Peyer's patch (tissue), 4 donors: ENCODE results near the gene TLR9. TPM values are rescaled to one million over a fixed set of nuclear protein-coding genes. Genes with fewer than 3 reads are reported as not detected.

Source experiments
- DNase-seq, 3 donors: peaks; one replicate each; pipeline ENCODE4 v3.0.0-alpha.2; 2017 to 2019
- H3K27ac ChIP-seq, 4 donors: fragments of 200-600 bp; sonication (generic); one replicate each; pipeline ENCODE4 v1.5.1; 2016 to 2019
- H3K27me3 ChIP-seq, 2 donors: fragments of 200-600 bp; sonication (generic); one replicate each; pipeline ENCODE4 v1.5.1; 2019
- H3K36me3 ChIP-seq, 3 donors: fragments of 200-600 bp; sonication (generic); one replicate each; pipeline ENCODE4 v1.5.1; 2016 to 2019
- H3K4me1 ChIP-seq, 4 donors: fragments of 200-600 bp; sonication (generic); one replicate each; pipeline ENCODE4 v1.5.1; 2016 to 2019
- H3K4me3 ChIP-seq, 4 donors: fragments of 200-600 bp; sonication (generic); 1 replicate in 3 of 4; 2 replicates in 1 of 4; pipeline ENCODE4 v1.5.1; 2016 to 2019; ENCODE audit warnings: mild to moderate bottlenecking in 1 of 4
- H3K9me3 ChIP-seq, 4 donors: fragments of 200-600 bp; sonication (generic); one replicate each; pipeline ENCODE4 v1.5.1; 2016 to 2019; ENCODE audit warnings: mild to moderate bottlenecking in 1 of 4
- POLR2A ChIP-seq, 2 donors: fragments of 450-650 bp; IDR thresholded peaks; one replicate each; pipeline ENCODE4 v1.5.1; 2017; ENCODE audit warnings: antibody characterized with exemption in 2 of 2, mild to moderate bottlenecking in 2 of 2, moderate library complexity in 2 of 2
- total RNA-seq, 4 donors: library from RNA; depleted of rRNA; stranded (reverse); fragments of >200 nt; gene quantifications; one replicate each; pipeline ENCODE4 v1.1.0, GENCODE V29; 2016
- TF ChIP-seq, protein P1 (sequence below), 6 experiments: fragments of 450-650 bp in 4 of 6; fragments of 200-600 bp in 2 of 6; sonication (generic) in 1 of 6; IDR thresholded peaks; one replicate each; pipeline ENCODE4 v1.5.1; 2017 to 2019; ENCODE audit warnings: antibody characterized with exemption in 6 of 6, mild to moderate bottlenecking in 3 of 6, moderate library complexity in 1 of 6

The TLR9 gene
- total RNA-seq, 4 donors from 2014 or later, result 0.27 to 1.7 TPM; not detected in 2

DNA sequence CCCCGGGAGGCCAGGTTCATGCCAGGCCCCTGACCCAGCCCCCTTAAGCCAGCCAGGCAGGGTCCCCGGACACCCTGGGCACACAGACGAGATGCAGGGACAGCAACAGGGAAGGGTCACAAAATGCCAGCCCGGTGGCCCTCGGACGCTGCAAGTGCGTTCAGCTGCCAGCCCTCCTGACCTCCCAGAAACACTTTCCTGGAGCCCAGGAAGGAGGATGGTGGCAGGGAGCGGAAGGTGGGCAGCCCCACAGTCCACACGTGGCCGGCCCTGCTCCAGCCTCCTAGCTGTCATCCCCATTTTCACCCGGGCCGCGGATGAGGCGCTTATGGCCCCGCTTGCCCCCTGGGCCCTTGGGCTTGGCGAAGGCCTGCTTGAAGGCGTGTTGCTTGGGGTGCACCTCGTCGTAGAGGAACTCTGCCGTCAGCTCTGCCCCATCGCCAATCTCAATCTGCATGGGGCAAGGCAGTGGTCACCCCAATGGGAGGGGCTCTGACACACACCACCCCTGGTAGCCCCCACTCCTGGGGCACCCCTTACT, 3.4 kb upstream of the TLR9 start:
- H3K9me3 ChIP-seq, result no peaks in the 10 kb centered on the region
- no peak overlapping the region for H3K27ac ChIP-seq
- no peaks in the 10 kb centered on the region for H3K27me3 ChIP-seq
- no peak for TF ChIP-seq POLR2A (IDR thresholded peaks at IDR 0.05)
- TF ChIP-seq, protein P1, sequence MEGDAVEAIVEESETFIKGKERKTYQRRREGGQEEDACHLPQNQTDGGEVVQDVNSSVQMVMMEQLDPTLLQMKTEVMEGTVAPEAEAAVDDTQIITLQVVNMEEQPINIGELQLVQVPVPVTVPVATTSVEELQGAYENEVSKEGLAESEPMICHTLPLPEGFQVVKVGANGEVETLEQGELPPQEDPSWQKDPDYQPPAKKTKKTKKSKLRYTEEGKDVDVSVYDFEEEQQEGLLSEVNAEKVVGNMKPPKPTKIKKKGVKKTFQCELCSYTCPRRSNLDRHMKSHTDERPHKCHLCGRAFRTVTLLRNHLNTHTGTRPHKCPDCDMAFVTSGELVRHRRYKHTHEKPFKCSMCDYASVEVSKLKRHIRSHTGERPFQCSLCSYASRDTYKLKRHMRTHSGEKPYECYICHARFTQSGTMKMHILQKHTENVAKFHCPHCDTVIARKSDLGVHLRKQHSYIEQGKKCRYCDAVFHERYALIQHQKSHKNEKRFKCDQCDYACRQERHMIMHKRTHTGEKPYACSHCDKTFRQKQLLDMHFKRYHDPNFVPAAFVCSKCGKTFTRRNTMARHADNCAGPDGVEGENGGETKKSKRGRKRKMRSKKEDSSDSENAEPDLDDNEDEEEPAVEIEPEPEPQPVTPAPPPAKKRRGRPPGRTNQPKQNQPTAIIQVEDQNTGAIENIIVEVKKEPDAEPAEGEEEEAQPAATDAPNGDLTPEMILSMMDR (IDR thresholded peaks at IDR 0.05), result no peak
- peaks cover 0 to 24% (median 9%) of the 10 kb centered on the region in 4 donors for H3K4me1 ChIP-seq
- H3K4me3 ChIP-seq, result no peak overlapping the region
- DNase-seq, result no peak
- peaks cover 0 to 58% (median 3%) of the 10 kb centered on the region in 3 donors for H3K36me3 ChIP-seq

GRCh38 chr3:52228266-52228665, 2.8 kb upstream of the TLR9 start:
- TF ChIP-seq, protein P1 (IDR thresholded peaks at IDR 0.05), result no peak
- TF ChIP-seq POLR2A (IDR thresholded peaks at IDR 0.05), result no peak
- no peak overlapping the region for H3K27ac ChIP-seq
- H3K36me3 ChIP-seq, result peaks cover 0 to 55% (median 3%) of the 10 kb centered on the region in 3 donors

GRCh38 chr3:52227766-52228165, 2.3 kb upstream of the TLR9 start:
- Histone ChIP-seq H3K4me1 (peaks cover 0 to 24% (median 9%) of the 10 kb centered on the region in 4 donors), H3K27ac (peak overlapping the region in 1 of 4 donors; percentile 84), H3K4me3 (no peak overlapping the region), H3K27me3 (no peaks in the 10 kb centered on the region), H3K36me3 (peaks cover 0 to 51% (median 3%) of the 10 kb centered on the region in 3 donors), H3K9me3 (no peaks in the 10 kb centered on the region)
- DNase-seq, result no peak
- TF ChIP-seq, protein P1 (IDR thresholded peaks at IDR 0.05), result no peak
- no peak for TF ChIP-seq POLR2A (IDR thresholded peaks at IDR 0.05)

More at GRCh38 chr3:52228266-52228665, 2.8 kb upstream of the TLR9 start:
- no peaks in the 10 kb centered on the region for H3K9me3 ChIP-seq
- H3K27me3 ChIP-seq, result no peaks in the 10 kb centered on the region
- no peak for DNase-seq
- no peak overlapping the region for H3K4me3 ChIP-seq
- H3K4me1 ChIP-seq, result peaks cover 0 to 24% (median 9%) of the 10 kb centered on the region in 4 donors

DNA sequence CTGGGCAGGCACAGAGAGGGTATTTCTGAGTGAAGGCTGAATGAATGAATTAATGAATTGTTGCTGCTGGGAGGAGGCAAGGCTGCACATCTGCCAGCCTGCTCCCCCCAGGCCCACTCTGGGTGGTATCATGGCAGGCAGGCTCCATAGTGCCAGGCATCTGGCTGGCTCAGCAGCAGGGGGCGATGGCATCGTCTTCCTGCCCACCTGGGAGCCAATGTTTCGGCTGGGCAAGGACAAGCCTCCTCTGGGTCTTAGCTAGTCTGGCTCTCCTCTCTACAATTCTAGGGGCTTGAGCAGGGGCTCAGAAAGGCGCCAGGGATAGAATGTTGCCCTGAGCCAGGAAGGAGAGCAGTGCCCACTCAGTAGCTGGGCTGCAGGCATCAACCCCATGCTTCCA, 1.7 kb upstream of the TLR9 start:
- DNase-seq, result no peak
- Histone ChIP-seq H3K36me3 (peaks cover 0 to 46% (median 3%) of the 10 kb centered on the region in 3 donors), H3K27me3 (no peaks in the 10 kb centered on the region), H3K9me3 (no peaks in the 10 kb centered on the region), H3K4me1 (peaks cover 0 to 24% (median 10%) of the 10 kb centered on the region in 4 donors), H3K4me3 (no peak overlapping the region), H3K27ac (peak overlapping the region in 2 of 4 donors; percentile 84 to 86)
- TF ChIP-seq, protein P1 (IDR thresholded peaks at IDR 0.05), result no peak
- TF ChIP-seq POLR2A (IDR thresholded peaks at IDR 0.05), result no peak

DNA sequence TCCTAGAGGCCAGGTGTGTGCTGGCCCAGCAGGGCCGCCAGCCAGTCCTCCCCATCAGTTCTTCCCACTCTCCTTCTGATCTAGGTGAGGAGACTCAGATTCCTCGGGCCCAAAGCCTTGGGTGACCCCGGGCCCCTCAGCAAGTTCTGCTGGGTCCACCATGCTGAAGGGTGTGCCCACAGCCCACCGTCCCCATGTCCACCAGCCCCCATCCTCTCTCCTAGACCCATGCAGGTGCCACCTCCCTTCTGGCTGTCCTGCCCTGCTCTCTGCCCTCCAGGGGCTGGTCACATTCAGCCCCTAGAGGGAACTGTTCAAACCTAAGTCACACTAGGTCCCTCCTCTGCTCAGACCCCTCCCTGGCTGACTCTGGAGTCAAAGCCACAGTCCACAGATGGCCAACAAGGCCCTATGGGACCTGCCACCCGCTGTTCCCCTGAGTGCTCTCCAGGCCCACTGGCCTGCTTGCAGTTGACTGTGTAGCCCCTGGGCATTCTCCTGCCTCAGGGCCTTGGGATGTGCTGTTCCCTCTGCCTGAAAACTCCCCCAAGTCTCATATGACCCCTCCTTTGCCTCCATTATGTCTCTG, 878 bp upstream of the TLR9 start:
- peak in 1 of 3 donors; percentile 38 for DNase-seq
- Histone ChIP-seq H3K27ac (peak overlapping the region in 3 of 4 donors; percentile 5 to 86 (median 84)), H3K36me3 (peaks cover 0 to 39% (median 3%) of the 10 kb centered on the region in 3 donors), H3K4me1 (peaks cover 0 to 24% (median 10%) of the 10 kb centered on the region in 4 donors), H3K4me3 (peak overlapping the region in 1 of 4 donors; percentile 41), H3K9me3 (no peaks in the 10 kb centered on the region), H3K27me3 (no peaks in the 10 kb centered on the region)
- TF ChIP-seq, protein P1 (IDR thresholded peaks at IDR 0.05), result no peak
- no peak for TF ChIP-seq POLR2A (IDR thresholded peaks at IDR 0.05)
